ENCODE data around the gene POLN.

DNA sequence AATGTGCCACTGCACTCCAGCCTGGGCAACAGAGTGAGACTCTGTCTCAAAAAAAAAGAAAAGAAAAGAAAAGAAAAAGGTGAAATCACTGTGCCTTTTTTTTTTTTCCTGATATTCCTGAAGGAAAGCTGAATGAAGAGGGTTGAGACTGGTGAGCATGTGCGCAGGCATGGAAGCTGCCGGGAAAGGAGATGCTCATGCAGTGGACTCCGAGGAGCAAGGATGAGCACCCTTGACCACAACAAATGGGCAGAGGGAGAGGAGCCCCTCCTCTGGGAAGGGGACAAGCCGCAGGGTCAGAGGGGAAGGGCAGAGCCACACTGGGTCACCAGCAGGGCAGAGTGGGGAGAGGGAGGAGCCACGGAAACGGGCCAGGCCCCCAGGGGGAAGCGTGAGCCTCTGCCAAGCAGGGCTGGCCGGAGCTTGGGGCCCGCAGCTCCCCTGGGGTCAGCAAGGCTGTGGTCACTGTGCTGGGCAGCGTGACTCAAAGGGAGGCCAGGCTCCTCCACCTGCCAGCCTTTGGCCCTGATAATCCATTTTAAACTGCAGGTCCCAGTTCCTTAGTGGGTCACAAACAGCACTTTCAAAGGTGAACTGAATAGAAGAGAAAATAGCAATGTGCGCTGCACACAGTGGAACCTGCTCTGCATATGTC, 102.9 kb downstream of the POLN start:
- TF ChIP-seq, protein P1, sequence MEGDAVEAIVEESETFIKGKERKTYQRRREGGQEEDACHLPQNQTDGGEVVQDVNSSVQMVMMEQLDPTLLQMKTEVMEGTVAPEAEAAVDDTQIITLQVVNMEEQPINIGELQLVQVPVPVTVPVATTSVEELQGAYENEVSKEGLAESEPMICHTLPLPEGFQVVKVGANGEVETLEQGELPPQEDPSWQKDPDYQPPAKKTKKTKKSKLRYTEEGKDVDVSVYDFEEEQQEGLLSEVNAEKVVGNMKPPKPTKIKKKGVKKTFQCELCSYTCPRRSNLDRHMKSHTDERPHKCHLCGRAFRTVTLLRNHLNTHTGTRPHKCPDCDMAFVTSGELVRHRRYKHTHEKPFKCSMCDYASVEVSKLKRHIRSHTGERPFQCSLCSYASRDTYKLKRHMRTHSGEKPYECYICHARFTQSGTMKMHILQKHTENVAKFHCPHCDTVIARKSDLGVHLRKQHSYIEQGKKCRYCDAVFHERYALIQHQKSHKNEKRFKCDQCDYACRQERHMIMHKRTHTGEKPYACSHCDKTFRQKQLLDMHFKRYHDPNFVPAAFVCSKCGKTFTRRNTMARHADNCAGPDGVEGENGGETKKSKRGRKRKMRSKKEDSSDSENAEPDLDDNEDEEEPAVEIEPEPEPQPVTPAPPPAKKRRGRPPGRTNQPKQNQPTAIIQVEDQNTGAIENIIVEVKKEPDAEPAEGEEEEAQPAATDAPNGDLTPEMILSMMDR (IDR thresholded peaks at IDR 0.05) = no peak
- TF ChIP-seq ZNF263 (CRISPR knock-in tag; IDR thresholded peaks at IDR 0.05; ENCODE audit: low read depth) (no peak), ZNF423 (CRISPR knock-in tag; IDR thresholded peaks at IDR 0.05) (no peak), JUN (CRISPR knock-in tag; IDR thresholded peaks at IDR 0.05) (no peak), SMAD4 (CRISPR knock-in tag; IDR thresholded peaks at IDR 0.05) (no peak), ATF1 (CRISPR knock-in tag; IDR thresholded peaks at IDR 0.05) (no peak), TEAD1 (CRISPR knock-in tag; IDR thresholded peaks at IDR 0.05) (no peak)
- TF ChIP-seq, protein P2, sequence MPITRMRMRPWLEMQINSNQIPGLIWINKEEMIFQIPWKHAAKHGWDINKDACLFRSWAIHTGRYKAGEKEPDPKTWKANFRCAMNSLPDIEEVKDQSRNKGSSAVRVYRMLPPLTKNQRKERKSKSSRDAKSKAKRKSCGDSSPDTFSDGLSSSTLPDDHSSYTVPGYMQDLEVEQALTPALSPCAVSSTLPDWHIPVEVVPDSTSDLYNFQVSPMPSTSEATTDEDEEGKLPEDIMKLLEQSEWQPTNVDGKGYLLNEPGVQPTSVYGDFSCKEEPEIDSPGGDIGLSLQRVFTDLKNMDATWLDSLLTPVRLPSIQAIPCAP (CRISPR knock-in tag; IDR thresholded peaks at IDR 0.05) = no peak
- TF ChIP-seq, protein P3, sequence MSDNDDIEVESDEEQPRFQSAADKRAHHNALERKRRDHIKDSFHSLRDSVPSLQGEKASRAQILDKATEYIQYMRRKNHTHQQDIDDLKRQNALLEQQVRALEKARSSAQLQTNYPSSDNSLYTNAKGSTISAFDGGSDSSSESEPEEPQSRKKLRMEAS (CRISPR knock-in tag; IDR thresholded peaks at IDR 0.05) = no peak
- TF ChIP-seq, protein P4, sequence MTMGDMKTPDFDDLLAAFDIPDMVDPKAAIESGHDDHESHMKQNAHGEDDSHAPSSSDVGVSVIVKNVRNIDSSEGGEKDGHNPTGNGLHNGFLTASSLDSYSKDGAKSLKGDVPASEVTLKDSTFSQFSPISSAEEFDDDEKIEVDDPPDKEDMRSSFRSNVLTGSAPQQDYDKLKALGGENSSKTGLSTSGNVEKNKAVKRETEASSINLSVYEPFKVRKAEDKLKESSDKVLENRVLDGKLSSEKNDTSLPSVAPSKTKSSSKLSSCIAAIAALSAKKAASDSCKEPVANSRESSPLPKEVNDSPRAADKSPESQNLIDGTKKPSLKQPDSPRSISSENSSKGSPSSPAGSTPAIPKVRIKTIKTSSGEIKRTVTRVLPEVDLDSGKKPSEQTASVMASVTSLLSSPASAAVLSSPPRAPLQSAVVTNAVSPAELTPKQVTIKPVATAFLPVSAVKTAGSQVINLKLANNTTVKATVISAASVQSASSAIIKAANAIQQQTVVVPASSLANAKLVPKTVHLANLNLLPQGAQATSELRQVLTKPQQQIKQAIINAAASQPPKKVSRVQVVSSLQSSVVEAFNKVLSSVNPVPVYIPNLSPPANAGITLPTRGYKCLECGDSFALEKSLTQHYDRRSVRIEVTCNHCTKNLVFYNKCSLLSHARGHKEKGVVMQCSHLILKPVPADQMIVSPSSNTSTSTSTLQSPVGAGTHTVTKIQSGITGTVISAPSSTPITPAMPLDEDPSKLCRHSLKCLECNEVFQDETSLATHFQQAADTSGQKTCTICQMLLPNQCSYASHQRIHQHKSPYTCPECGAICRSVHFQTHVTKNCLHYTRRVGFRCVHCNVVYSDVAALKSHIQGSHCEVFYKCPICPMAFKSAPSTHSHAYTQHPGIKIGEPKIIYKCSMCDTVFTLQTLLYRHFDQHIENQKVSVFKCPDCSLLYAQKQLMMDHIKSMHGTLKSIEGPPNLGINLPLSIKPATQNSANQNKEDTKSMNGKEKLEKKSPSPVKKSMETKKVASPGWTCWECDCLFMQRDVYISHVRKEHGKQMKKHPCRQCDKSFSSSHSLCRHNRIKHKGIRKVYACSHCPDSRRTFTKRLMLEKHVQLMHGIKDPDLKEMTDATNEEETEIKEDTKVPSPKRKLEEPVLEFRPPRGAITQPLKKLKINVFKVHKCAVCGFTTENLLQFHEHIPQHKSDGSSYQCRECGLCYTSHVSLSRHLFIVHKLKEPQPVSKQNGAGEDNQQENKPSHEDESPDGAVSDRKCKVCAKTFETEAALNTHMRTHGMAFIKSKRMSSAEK (CRISPR knock-in tag; IDR thresholded peaks at IDR 0.05; ENCODE audit: borderline replicate concordance) = no peak

Measured in WTC11 (cell line).